PC-9 (cell line): ENCODE results near the gene LYZL2.
"Not testable (repeated sequence)": the region's sequence is repeated elsewhere in the genome, so short reads cannot be mapped to it uniquely, and the experiment has no call there.

Experiments used
- CTCF ChIP-seq: fragments of 200-600 bp; sonication (generic); conservative IDR thresholded peaks from 2 replicates; pipeline ENCODE4 v1.6.1; 2017; ENCODE audit warnings: mixed run types, antibody characterized with exemption, mild to moderate bottlenecking, moderate library complexity
- EZH2 ChIP-seq: fragments of 200-600 bp; sonication (generic); IDR thresholded peaks from 2 replicates; pipeline ENCODE4 v1.8.0; 2017; ENCODE audit warnings: antibody characterized with exemption, low read depth

GRCh38 chr10:30626196-30626595 is 3.4 kb downstream of the LYZL2 start:
- not testable (repeated sequence) for TF ChIP-seq CTCF, EZH2
